Ovary (tissue), 9 donors: ENCODE measurements around the gene SYT14. TPM values are rescaled to one million over a fixed set of nuclear protein-coding genes. Genes with fewer than 3 reads are reported as not detected.

Experiments used
- DNase-seq, 5 donors: peaks; one replicate each; pipeline ENCODE4 v3.0.0-alpha.2; 2019 to 2020
- H3K27ac ChIP-seq, 2 donors: fragments of 200-600 bp; one replicate each; pipeline versions ENCODE4 v1.5.1 to v1.8.0; 2019 to 2022
- H3K27me3 ChIP-seq: fragments of 200-600 bp; one replicate; pipeline ENCODE4 v1.8.0; 2022
- H3K36me3 ChIP-seq: fragments of 200-600 bp; sonication (generic); one replicate; pipeline ENCODE4 v1.5.1; 2019
- H3K4me1 ChIP-seq: one replicate; pipeline ENCODE4 v1.8.1; 2013; ENCODE audit warnings: mild to moderate bottlenecking, moderate library complexity; ENCODE audit not compliant: insufficient read depth
- H3K4me3 ChIP-seq: fragments of 200-600 bp; sonication (generic); one replicate; pipeline ENCODE4 v1.5.1; 2017
- H3K9me3 ChIP-seq, 2 donors: fragments of 200-600 bp in 1 of 2; sonication (generic) in 1 of 2; one replicate each; pipeline versions ENCODE4 v1.5.1 to v1.8.1; 2013 to 2019; ENCODE audit warnings: mild to moderate bottlenecking in 1 of 2, moderate library complexity in 1 of 2
- CTCF ChIP-seq, 3 donors: fragments of 450-650 bp in 2 of 3; fragments of 200-600 bp in 1 of 3; IDR thresholded peaks; one replicate each; pipeline versions ENCODE4 v1.5.1 to v1.8.0; 2016 to 2022; ENCODE audit warnings: antibody characterized with exemption in 3 of 3, mild to moderate bottlenecking in 1 of 3
- EP300 ChIP-seq: sonication (generic); formaldehyde crosslinking; IDR thresholded peaks from one replicate; pipeline ENCODE4 v1.6.1; 2017; ENCODE audit warnings: antibody characterized with exemption
- POLR2A ChIP-seq: fragments of 450-650 bp; IDR thresholded peaks from one replicate; pipeline ENCODE4 v1.6.1; 2017; ENCODE audit warnings: antibody characterized with exemption, mild to moderate bottlenecking, moderate library complexity
- WGBS, 3 donors: extraction: QIAGEN DNeasy Blood & Tissue Kit in 1 of 3; methylation state at CpG; one replicate each; pipeline versions ENCODE4 v1.1.5 to v1.1.7; 2013 to 2017; 5-methylcytosine and 5-hydroxymethylcytosine counted together
- intact Hi-C, 4 donors: fragments of 100-400 bp; cut with DNase I; formaldehyde crosslinking; loops; one replicate each; pipeline versions ENCODE4 v1.11.0 to v1.15.1; 2022 to 2023
- polyA plus RNA-seq, 2 donors: library from polyadenylated mRNA; stranded (reverse); fragments of 200-250 nt in 1 of 2; fragments of 350-450 nt in 1 of 2; fragmentation: Illumina TruSeq in 1 of 2; extraction: RNeasy Lipid Tissue Mini Kit (QIAGEN cat#74804) in 1 of 2; gene quantifications; one replicate each; pipeline ENCODE4 v1.2.3, GENCODE V29; 2013 to 2014
- total RNA-seq, 7 donors: library from RNA; depleted of rRNA in 2 of 7; stranded (reverse); fragments of >200 nt in 2 of 7; fragmentation: NEBNext Ultra II Directional in 3 of 7; extraction: Animal tissue kit (Norgen Biotek cat#: 25700) in 3 of 7; gene quantifications; one replicate each; pipeline versions ENCODE4 v1.1.0 to v1.2.4, GENCODE V29; 2016 to 2023
- donor health status: DM: no; HTN: no; CAD: no; lungs with moderate emphysema.
- donor health status: DM: no; HTN: no; CAD: no.
- donor health status: Bipolar disorder and iron deficiency.
- donor health status: DM: yes; HTN: yes; CAD: no.
- donor health status: DM: no; HTN: no; CAD: no.
- donor health status: DM: yes; HTN: yes; CAD: no.

The SYT14 gene
- total and polyA plus RNA-seq, 9 donors, result under 0.01 to 0.45 (median 0.15) TPM; not detected in 3

GRCh38 chr1:209993061-209993830 is 55.2 kb downstream of the SYT14 start:
- no peak overlapping the region for H3K27ac ChIP-seq
- H3K4me1 ChIP-seq, result no peaks in the 10 kb centered on the region
- 66 to 74% (median 72%) methylated on average over 9 of the region's 9 CpGs for WGBS, 3 donors
- intact Hi-C loops, result loop anchor here in 1 of 4 donors (5.0 kb wide), 1 partner anchor 131 kb away; no protein-coding TSS in a partner anchor
- H3K27me3 ChIP-seq, result no peaks in the 10 kb centered on the region
- H3K36me3 ChIP-seq, result no peaks in the 10 kb centered on the region
- no peak for DNase-seq
- H3K4me3 ChIP-seq, result no peak overlapping the region
- no peaks in the 10 kb centered on the region for H3K9me3 ChIP-seq
- TF ChIP-seq EP300 (no peak), POLR2A (no peak), CTCF (IDR thresholded peaks at IDR 0.05) (no peak)

DNA sequence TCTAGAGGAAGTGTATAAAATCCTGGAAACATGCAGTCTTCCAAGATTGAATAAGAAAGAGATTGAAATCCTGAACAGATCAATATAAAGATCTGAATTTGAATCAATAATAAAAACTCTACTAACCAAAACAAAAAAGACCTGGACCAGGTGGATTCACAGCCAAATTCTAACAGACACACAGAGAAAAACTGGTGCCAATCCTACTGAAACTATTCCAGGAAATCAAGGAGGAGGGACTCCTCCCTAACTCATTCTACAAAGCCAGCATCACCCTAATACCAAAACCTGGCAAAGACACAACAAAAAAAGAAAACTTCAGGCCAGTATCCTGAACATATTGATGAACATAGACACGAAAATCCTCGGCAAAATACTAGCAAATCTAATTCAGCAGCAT is 58.3 kb downstream of the SYT14 start:
- no peaks in the 10 kb centered on the region for H3K9me3 ChIP-seq
- H3K4me3 ChIP-seq, result no peak overlapping the region
- H3K27me3 ChIP-seq, result no peaks in the 10 kb centered on the region
- H3K36me3 ChIP-seq, result no peaks in the 10 kb centered on the region
- TF ChIP-seq EP300 (no peak), CTCF (IDR thresholded peaks at IDR 0.05) (no peak), POLR2A (no peak)
- 49 to 68% (median 61%) methylated on average over 2 of the region's 2 CpGs for WGBS, 3 donors
- H3K27ac ChIP-seq, result no peak overlapping the region
- no peak for DNase-seq
- H3K4me1 ChIP-seq, result no peaks in the 10 kb centered on the region
- intact Hi-C loops, result no loop called here

DNA sequence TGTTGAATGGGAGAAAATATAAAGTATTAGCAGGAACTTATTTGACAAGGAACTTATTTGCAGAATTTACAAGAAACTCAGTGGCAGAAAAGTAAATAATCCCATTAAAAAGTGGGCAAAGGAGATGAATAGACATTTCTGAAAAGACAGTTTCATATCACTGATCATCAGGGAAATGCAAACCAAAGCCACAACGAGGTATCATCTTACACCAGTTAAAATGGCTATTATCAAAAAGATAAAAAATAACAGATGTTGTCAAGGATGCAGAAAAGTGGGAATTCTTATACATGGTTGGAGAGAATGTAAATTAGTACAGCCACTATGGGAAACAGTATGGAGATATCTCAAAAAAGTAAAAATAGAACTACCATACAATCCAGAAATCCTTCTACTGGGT is 61.0 kb downstream of the SYT14 start:
- WGBS, 3 donors, result 9 to 44% (median 15%) methylated on average over 1 of the region's 1 CpG
- no peak for DNase-seq
- Histone ChIP-seq H3K4me3 (no peak overlapping the region), H3K4me1 (no peaks in the 10 kb centered on the region), H3K27ac (no peak overlapping the region), H3K27me3 (no peaks in the 10 kb centered on the region), H3K9me3 (no peaks in the 10 kb centered on the region), H3K36me3 (no peaks in the 10 kb centered on the region)
- intact Hi-C loops, result no loop called here
- TF ChIP-seq CTCF (IDR thresholded peaks at IDR 0.05), result no peak
- TF ChIP-seq POLR2A, result no peak
- no peak for TF ChIP-seq EP300

DNA sequence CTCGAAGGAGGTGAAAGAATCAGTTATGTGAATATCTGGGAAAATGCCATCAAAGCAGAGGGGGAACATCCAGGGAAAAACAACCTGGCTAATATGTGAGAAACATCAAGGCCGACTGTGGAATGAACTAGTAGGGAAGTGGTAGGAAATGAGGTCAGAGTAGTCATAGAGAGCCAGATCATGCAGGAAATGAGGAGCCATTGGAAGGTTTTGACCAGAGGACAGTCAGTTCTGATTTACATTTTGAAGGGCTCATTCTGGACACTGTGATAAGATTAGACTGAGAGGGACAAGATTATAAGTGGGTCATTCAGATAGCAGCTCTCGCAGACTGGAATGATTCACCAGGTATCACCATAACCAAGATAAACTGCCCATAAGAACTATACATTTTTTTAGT is 63.7 kb downstream of the SYT14 start:
- WGBS, 3 donors, result 44 to 60% (median 46%) methylated on average over 3 of the region's 3 CpGs
- intact Hi-C loops, result no loop called here
- Histone ChIP-seq H3K4me3 (no peak overlapping the region), H3K9me3 (no peaks in the 10 kb centered on the region), H3K27ac (no peak overlapping the region), H3K36me3 (no peaks in the 10 kb centered on the region), H3K27me3 (no peaks in the 10 kb centered on the region), H3K4me1 (no peaks in the 10 kb centered on the region)
- no peak for DNase-seq
- TF ChIP-seq CTCF (IDR thresholded peaks at IDR 0.05), result no peak
- no peak for TF ChIP-seq POLR2A
- TF ChIP-seq EP300, result no peak
